Smooth muscle cell (in vitro differentiated cells): ENCODE results near the gene ORMDL1. TPM values are rescaled to one million over a fixed set of nuclear protein-coding genes. Genes with fewer than 3 reads are reported as not detected.
"Not testable (repeated sequence)": the region's sequence is repeated elsewhere in the genome, so short reads cannot be mapped to it uniquely, and the experiment has no call there.

Source experiments
- DNase-seq: peaks from one replicate; lab custom pipeline; 2025; ENCODE audit not compliant: unreplicated experiment; lab: John Stamatoyannopoulos, UW
- H2AFZ ChIP-seq: fragments of 200-600 bp; sonication (generic); 2 replicates; pipeline ENCODE4 v1.6.0; 2016; ENCODE audit warnings: antibody characterized with exemption, low read depth, mild to moderate bottlenecking
- H3F3A ChIP-seq: fragments of 200-600 bp; sonication (generic); 2 replicates; pipeline ENCODE4 v1.6.0; 2017; ENCODE audit warnings: antibody characterized with exemption, low read depth
- H3K27ac ChIP-seq: fragments of 200-600 bp; sonication (generic); 2 replicates; pipeline ENCODE4 v1.5.1; 2016; ENCODE audit warnings: low read depth, mild to moderate bottlenecking
- H3K27me3 ChIP-seq: fragments of 200-600 bp; sonication (generic); 2 replicates; pipeline ENCODE4 v1.6.1; 2016; ENCODE audit warnings: low read depth, mild to moderate bottlenecking
- H3K36me3 ChIP-seq: fragments of 200-600 bp; sonication (generic); 2 replicates; pipeline ENCODE4 v1.5.1; 2016; ENCODE audit warnings: low read depth
- H3K4me1 ChIP-seq: fragments of 200-600 bp; sonication (generic); 2 replicates; pipeline ENCODE4 v1.5.1; 2016; ENCODE audit warnings: low read depth
- H3K4me2 ChIP-seq: fragments of 200-600 bp; sonication (generic); 2 replicates; pipeline ENCODE4 v1.6.0; 2016; ENCODE audit warnings: mild to moderate bottlenecking
- H3K4me3 ChIP-seq: fragments of 200-600 bp; sonication (generic); 2 replicates; pipeline ENCODE4 v1.5.1; 2016; ENCODE audit warnings: mild to moderate bottlenecking
- H3K79me2 ChIP-seq: fragments of 200-600 bp; sonication (generic); 2 replicates; pipeline ENCODE4 v1.6.0; 2016; ENCODE audit warnings: low read depth, mild to moderate bottlenecking
- H3K9ac ChIP-seq: fragments of 200-600 bp; sonication (generic); 2 replicates; pipeline ENCODE4 v1.6.0; 2016; ENCODE audit warnings: low read depth
- H3K9me3 ChIP-seq: fragments of 200-600 bp; sonication (generic); replicated peaks from 2 replicates; pipeline ENCODE4 v1.5.1; 2016; ENCODE audit warnings: low read depth
- H4K20me1 ChIP-seq: fragments of 200-600 bp; sonication (generic); 2 replicates; pipeline ENCODE4 v1.6.0; 2016; ENCODE audit warnings: low read depth
- WGBS: methylation state at CpG from one replicate; pipeline ENCODE4 v1.1.7; 2016; ENCODE audit warnings: low lambda C conversion rate; 5-methylcytosine and 5-hydroxymethylcytosine counted together
- polyA plus RNA-seq: library from polyadenylated mRNA; unstranded; fragments of >200 nt; fragmentation: Nextera tagmentation; extraction: Ambion mirVana; gene quantifications from 2 replicates; pipeline ENCODE4 v1.2.1, GENCODE V29; 2016
- total RNA-seq: library from RNA; depleted of rRNA; stranded (reverse); fragments of >200 nt; gene quantifications from 2 replicates; pipeline ENCODE4 v1.2.3, GENCODE V29; 2014
- TF ChIP-seq, protein P1 (sequence below): fragments of 200-600 bp; sonication (generic); IDR thresholded peaks from 2 replicates; pipeline ENCODE4 v1.5.1; 2017; ENCODE audit warnings: borderline replicate concordance, mild to moderate bottlenecking, antibody characterized with exemption; ENCODE audit not compliant: insufficient read depth, poor library complexity, severe bottlenecking

The ORMDL1 gene
- total and polyA plus RNA-seq, 2 experiments from 2014 or later = 47.3 to 60.2 TPM

DNA sequence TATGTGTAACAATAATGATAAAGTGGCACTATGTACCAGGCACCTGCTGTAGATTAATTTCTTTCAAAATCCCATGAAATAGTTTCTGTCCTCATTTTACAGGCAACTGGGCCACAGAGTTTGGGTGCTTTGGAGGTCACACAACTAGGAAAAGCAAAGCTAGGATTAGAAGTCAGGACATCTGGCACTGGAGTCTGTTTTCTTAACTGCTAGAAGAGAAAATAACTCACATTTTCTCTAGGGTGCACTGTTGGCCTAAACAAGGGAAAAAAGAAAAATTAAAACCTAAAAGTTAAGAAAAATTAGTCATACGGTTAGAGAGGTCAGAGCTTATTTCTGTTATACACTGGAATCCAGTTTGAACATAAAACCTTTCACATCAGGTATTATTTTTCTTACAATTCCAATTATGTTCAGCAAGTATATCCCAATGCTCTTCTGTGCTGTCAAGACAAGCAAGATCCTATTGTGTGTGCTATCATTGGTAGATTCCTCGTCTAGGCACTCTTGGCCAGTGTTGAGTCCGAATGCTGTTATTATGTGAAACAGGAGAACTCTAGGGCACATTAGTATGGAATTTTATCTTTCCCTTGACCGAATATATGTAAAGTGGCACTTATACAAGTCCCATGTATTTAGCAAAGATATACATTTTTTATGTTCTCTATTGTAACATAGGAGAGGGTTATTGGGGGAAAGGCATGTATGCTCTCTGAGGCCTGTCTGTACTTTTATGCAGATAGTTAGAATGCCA is 20.1 kb downstream of the ORMDL1 start:
- 81% methylated on average over 4 of the region's 4 CpGs for WGBS
- no peak overlapping the region for H3K4me3 ChIP-seq
- H4K20me1 ChIP-seq = no peaks in the 10 kb centered on the region
- no peaks in the 10 kb centered on the region for H3K36me3 ChIP-seq
- no peaks in the 10 kb centered on the region for H3K79me2 ChIP-seq
- H3K27ac ChIP-seq = peak overlapping the region; percentile 6
- H3K9me3 ChIP-seq = no peaks in the 10 kb centered on the region
- H3K4me2 ChIP-seq = peak overlapping the region; percentile 96
- no peaks in the 10 kb centered on the region for H3K4me1 ChIP-seq
- no peaks in the 10 kb centered on the region for H3K27me3 ChIP-seq
- H2AFZ ChIP-seq = no peak overlapping the region
- H3F3A ChIP-seq = peaks cover 11% of the 10 kb centered on the region
- no peak overlapping the region for H3K9ac ChIP-seq
- no peak for DNase-seq
- TF ChIP-seq, protein P1, sequence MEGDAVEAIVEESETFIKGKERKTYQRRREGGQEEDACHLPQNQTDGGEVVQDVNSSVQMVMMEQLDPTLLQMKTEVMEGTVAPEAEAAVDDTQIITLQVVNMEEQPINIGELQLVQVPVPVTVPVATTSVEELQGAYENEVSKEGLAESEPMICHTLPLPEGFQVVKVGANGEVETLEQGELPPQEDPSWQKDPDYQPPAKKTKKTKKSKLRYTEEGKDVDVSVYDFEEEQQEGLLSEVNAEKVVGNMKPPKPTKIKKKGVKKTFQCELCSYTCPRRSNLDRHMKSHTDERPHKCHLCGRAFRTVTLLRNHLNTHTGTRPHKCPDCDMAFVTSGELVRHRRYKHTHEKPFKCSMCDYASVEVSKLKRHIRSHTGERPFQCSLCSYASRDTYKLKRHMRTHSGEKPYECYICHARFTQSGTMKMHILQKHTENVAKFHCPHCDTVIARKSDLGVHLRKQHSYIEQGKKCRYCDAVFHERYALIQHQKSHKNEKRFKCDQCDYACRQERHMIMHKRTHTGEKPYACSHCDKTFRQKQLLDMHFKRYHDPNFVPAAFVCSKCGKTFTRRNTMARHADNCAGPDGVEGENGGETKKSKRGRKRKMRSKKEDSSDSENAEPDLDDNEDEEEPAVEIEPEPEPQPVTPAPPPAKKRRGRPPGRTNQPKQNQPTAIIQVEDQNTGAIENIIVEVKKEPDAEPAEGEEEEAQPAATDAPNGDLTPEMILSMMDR = no peak

DNA sequence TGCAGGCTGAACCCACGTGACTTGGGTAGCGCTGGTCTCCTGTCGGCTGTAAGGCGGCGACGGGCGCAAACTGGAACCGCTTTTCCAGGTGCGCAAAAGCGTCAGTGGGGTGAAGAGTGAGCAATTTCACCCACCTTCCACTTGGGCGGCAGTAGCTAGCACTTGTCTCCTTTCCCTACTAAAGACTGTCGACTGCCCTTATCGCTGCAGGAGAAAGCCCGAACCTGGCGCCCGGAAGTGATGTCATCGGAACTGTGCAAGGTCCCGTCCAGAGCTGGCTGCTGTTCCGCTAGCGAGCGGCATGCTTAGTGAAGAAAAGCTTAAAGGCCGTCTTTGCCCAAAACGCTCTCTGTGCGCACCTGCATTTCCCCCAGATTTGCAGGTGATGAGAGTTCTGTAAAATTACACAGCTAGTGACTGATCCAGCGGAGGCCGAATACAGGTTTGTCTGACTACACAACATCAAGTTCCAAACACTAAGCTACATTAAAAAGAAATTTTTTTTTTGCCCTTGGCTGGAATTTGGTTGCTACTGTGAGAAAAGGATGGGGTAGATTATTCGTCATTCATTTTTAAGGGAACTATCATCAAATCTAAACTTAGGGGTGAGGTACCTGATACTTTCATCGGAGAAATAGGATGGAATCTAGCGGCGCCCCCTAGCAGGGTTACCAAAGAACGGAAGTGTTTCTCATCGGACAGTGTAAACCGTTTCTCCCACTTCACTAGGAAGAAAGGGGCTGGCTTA is 21.4 kb downstream of the ORMDL1 start, which contains the start of gene OSGEPL1:
TSS of gene OSGEPL1 (minus strand) at position 242 of the 748 bp plus-strand sequence. CDS start 1,152 bp downstream, outside the sequence.
- Histone ChIP-seq H3K9ac (peak within 1 kb of the TSS; percentile 60), H3K27ac (peak within 1 kb of the TSS; percentile 41), H3K9me3 (no peaks in the 10 kb centered on the region), H3K4me3 (peak within 1 kb of the TSS; percentile 96), H3K4me2 (peak within 1 kb of the TSS; percentile 96), H3K36me3 (no peaks in the 10 kb centered on the region), H3K4me1 (no peaks in the 10 kb centered on the region), H4K20me1 (no peaks in the 10 kb centered on the region), H2AFZ (peak within 1 kb of the TSS; percentile 100), H3K79me2 (no peaks in the 10 kb centered on the region), H3K27me3 (no peaks in the 10 kb centered on the region), H3F3A (peaks cover 11% of the 10 kb centered on the region)
- WGBS = 1% methylated on average over 33 of the region's 33 CpGs
- peak; percentile 39 for DNase-seq
- TF ChIP-seq, protein P1 = peak; percentile 45

DNA sequence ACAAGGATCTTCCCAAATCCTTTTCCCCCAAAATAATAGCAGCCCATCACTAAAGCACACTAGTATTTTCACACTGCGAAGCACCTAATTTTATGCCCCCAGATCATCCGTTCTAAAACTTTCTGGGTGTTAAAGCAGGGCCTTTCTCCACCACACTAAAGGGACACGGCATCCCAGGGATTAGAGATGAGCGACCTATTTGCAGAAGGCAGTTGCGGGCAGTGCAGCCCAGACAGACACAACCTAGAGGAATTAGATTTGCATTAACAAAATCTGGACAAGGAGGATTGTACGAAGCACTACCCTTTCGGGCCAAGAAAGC is 21.9 kb downstream of the ORMDL1 start:
- TF ChIP-seq, protein P1 = no peak
- under 1% methylated on average over 7 of the region's 7 CpGs for WGBS
- Histone ChIP-seq H3K4me2 (peak overlapping the region; percentile 96), H3K27me3 (no peaks in the 10 kb centered on the region), H3K79me2 (no peaks in the 10 kb centered on the region), H3K9me3 (no peaks in the 10 kb centered on the region), H3K27ac (peak overlapping the region; percentile 41), H3F3A (peaks cover 11% of the 10 kb centered on the region), H3K4me1 (no peaks in the 10 kb centered on the region), H3K9ac (peak overlapping the region; percentile 60), H4K20me1 (no peaks in the 10 kb centered on the region), H2AFZ (peak overlapping the region; percentile 100), H3K36me3 (no peaks in the 10 kb centered on the region), H3K4me3 (peak overlapping the region; percentile 96)
- DNase-seq = no peak

DNA sequence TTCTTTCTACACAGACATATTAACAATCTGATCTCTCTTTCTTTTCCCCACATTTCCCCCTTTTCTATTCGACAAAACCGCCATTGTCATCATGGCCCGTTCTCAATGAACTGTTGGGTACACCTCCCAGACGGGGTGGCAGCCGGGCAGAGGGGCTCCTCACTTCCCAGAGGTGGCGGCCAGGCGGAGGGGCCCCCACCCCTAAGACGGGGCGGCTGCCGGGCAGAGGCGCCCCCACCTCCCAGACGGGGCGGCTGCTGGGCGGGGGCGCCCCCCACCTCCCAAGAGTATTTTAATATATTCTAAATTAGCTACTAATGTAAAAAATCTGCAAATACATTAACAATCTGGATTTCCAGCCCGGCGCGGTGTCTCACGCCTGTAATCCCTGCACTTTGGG is 24.0 kb downstream of the ORMDL1 start:
- WGBS = 97% methylated on average over 19 of the region's 19 CpGs
- H3K27me3 ChIP-seq, H3K27ac ChIP-seq, DNase-seq, H3K9me3 ChIP-seq, H3K79me2 ChIP-seq, H3K9ac ChIP-seq, H3K4me1 ChIP-seq, H2AFZ ChIP-seq, H3K36me3 ChIP-seq, H4K20me1 ChIP-seq, H3K4me2 ChIP-seq, H3K4me3 ChIP-seq: not testable (repeated sequence)
- peaks cover 11% of the 10 kb centered on the region for H3F3A ChIP-seq
